ENCODE data around the gene ETV6.

ETV6 gene

DNA sequence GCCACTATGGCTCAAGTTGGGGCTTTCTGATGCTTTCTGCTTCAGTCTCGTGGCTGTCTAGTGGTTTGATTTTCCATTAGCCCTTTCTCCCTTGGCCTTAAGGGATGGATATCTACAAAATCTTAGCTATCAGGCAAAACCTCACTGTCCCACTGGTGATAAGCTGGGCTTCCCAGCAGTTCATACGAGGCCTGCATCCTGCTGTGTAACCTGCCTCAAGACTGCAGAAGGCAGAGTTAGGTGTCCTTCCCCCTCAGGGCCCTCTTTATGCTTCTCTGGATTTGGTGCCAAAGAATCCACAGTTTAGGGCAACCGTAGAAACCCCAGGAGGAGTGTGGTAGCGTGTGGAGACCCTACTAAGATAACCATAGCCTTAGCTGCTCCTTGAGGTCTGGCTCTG lies 38.9 kb downstream of the ETV6 start:
- Mint-ChIP-seq H3K36me3 (peaks cover 11% of the 10 kb centered on the region), H3K27ac (no peak overlapping the region)

DNA sequence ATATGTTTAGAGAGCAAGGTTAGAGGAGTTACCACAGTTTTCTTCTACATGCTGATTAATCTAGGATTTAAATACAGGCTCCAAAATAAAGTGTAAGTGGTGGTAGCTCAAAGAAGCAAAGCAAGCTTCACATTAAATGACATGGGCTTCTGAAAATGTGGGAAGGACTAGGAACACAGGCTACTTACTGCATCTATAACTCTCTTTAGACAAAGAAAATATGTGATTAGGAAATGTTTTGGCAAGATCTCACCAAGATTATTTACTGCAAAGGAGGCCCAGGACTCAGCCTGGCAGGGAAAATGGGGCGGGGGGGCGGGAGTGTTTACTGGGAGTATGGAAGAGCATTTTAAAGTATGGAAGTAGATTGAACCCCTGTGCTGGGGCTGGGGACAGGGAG lies 39.4 kb downstream of the ETV6 start:
- no peaks in the 10 kb centered on the region for H3K9me3 Mint-ChIP-seq (ENCODE audit: low read depth)
- no peak overlapping the region for H3K4me3 Mint-ChIP-seq
- peaks cover 16% of the 10 kb centered on the region for H3K4me1 Mint-ChIP-seq (ENCODE audit: low read depth)
- H3K36me3 Mint-ChIP-seq: peaks cover 11% of the 10 kb centered on the region
- H3K27me3 Mint-ChIP-seq: no peaks in the 10 kb centered on the region
- H3K27ac Mint-ChIP-seq: no peak overlapping the region

More for the DNA sequence above, 38.9 kb downstream of the ETV6 start:
- no peaks in the 10 kb centered on the region for H3K9me3 Mint-ChIP-seq (ENCODE audit: low read depth)
- H3K27me3 Mint-ChIP-seq: no peaks in the 10 kb centered on the region
- peaks cover 17% of the 10 kb centered on the region for H3K4me1 Mint-ChIP-seq (ENCODE audit: low read depth)
- H3K4me3 Mint-ChIP-seq: no peak overlapping the region

DNA sequence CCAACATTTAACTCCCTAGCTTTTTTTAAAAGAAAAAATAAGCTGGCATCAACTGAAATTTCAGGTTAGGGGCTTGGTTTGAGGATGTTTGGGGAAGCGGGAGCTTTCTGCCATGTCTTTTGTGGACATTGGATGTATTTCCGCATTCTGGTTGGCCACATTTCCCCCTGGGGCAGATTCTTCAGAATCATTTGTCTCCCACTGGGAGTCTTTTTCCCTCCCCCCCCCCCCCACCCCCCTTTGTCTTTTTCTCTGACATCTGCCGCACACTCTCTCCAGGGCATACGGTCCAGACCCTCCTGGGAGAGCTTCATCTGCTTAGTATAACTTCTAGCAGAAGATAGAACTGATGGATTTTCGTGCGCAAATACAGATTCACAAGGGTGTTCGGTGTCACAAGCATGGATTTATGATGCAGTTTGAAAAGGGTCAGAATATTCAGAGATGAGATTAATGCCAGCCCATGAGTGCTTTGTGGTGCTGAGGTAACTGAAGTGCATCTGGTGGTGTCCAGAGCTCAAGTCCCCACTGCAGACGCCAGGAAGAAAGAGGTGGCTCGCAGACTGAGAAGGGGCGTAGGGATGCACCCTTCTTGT lies 40.2 kb downstream of the ETV6 start:
- H3K9me3 Mint-ChIP-seq (ENCODE audit: low read depth): no peaks in the 10 kb centered on the region
- H3K36me3 Mint-ChIP-seq: peaks cover 16% of the 10 kb centered on the region
- peaks cover 12% of the 10 kb centered on the region for H3K4me1 Mint-ChIP-seq (ENCODE audit: low read depth)
- no peak overlapping the region for H3K27ac Mint-ChIP-seq
- H3K4me3 Mint-ChIP-seq: no peak overlapping the region
- no peaks in the 10 kb centered on the region for H3K27me3 Mint-ChIP-seq

DNA sequence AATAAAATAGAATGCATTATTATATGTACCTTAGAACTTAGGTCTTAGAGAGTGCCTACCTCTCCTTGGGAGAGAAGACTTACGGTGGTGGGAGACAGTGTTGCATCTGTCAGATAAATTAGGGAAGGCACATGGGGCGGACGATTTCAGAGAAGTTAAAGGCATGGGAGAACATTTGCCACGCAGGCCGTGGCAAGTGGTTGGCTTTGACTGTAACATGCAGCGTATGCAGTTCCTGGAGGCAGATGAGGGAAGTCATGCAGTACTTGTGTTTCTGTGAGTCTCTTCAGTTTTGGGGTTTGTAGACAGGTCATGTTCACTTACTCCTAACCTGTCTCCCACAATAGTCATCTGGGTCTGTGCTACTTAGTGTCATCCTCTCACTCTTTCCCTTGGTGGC lies 43.6 kb downstream of the ETV6 start:
- H3K27me3 Mint-ChIP-seq: no peaks in the 10 kb centered on the region
- no peak overlapping the region for H3K27ac Mint-ChIP-seq
- peaks cover 4% of the 10 kb centered on the region for H3K4me1 Mint-ChIP-seq (ENCODE audit: low read depth)
- no peak overlapping the region for H3K4me3 Mint-ChIP-seq
- H3K9me3 Mint-ChIP-seq (ENCODE audit: low read depth): no peaks in the 10 kb centered on the region
- H3K36me3 Mint-ChIP-seq: peaks cover 11% of the 10 kb centered on the region

DNA sequence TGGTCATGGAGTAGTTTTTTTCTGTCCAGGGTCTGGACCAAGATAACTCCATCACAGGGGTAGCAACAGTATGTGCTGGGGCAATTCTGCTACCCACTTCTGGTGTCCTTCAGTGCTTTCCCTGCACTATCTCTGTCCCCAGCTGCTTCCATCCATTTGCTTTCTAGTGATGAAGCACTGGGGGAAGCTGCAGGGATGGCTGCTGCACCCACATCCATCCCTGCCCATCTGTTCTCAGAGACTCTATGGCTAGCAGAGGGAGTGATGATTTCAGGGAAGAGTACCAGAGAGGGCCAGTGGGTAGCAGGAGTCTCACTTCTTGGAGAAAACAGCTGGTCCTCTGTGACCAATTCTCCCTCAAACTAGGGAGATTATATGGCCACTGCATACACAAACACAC lies 44.1 kb downstream of the ETV6 start:
- H3K4me1 Mint-ChIP-seq (ENCODE audit: low read depth): peaks cover 4% of the 10 kb centered on the region
- no peak overlapping the region for H3K27ac Mint-ChIP-seq

DNA sequence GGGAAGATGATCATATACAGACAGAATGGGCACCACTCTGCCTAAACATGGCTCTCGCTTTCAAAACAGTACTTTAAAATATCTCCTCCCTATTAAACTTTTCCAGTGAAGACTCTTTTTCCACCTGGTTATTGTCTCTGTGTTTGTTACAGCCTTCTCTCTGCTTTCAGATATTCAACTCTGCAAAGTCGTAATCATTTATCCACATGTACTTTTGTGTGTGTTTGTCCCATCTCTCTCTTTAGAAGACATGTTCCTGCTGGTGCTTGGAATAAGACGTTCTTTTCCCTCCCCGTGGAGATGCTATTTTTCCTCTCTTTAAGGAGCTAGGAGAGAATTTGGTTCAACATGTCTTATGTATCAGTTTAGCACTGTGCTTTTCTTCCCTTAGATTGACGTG lies 45.1 kb downstream of the ETV6 start:
- Mint-ChIP-seq H3K27ac (no peak overlapping the region), H3K36me3 (peaks cover 11% of the 10 kb centered on the region), H3K4me3 (no peak overlapping the region), H3K9me3 (ENCODE audit: low read depth) (no peaks in the 10 kb centered on the region), H3K27me3 (no peaks in the 10 kb centered on the region), H3K4me1 (ENCODE audit: low read depth) (peaks cover 4% of the 10 kb centered on the region)

More for the DNA sequence above, 44.1 kb downstream of the ETV6 start:
- no peak overlapping the region for H3K4me3 Mint-ChIP-seq
- H3K36me3 Mint-ChIP-seq: peaks cover 11% of the 10 kb centered on the region
- H3K27me3 Mint-ChIP-seq: no peaks in the 10 kb centered on the region
- H3K9me3 Mint-ChIP-seq (ENCODE audit: low read depth): no peaks in the 10 kb centered on the region

DNA sequence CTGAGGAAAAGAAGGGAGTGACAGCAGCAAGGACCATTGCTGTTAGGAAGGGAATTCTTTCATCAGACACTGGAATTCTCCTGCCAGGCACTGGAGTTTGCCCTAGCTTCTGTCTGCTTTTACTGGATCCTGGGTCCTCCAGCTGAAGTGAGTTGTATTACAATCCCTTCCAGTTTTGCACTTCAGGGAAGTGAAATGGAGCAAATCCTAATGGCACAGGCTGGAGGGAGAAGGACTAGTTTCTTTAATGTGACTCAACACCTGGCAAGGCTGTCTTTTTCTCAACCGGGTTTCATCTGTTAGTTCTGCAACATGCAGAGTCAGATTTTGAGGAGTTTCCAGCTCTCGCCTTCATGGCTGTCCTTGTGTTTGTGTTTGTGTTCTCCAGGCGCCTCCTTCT lies 45.8 kb downstream of the ETV6 start:
- H3K9me3 Mint-ChIP-seq (ENCODE audit: low read depth): no peaks in the 10 kb centered on the region
- no peaks in the 10 kb centered on the region for H3K27me3 Mint-ChIP-seq
- peaks cover under 1% of the 10 kb centered on the region for H3K4me1 Mint-ChIP-seq (ENCODE audit: low read depth)
- no peak overlapping the region for H3K4me3 Mint-ChIP-seq
- H3K36me3 Mint-ChIP-seq: peaks cover 7% of the 10 kb centered on the region
- H3K27ac Mint-ChIP-seq: no peak overlapping the region

DNA sequence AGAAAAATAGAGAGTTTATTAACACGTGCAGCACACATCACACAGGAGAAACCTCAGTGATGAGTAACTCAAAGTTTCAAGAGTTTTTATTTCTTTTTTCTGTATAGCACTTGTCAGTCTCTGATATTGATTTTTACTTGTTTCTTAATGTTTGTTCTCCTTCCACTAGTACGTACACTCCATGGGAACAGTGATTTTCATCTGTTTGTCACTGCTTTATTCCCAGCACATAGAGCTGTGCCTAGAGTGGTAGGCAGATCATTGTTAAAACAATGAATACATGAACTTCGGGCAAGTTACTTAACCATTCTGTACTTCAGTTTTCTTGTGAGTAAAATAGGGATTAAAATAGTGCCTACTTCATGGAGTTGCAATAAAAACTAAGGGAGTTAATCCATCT lies 46.6 kb downstream of the ETV6 start:
- H3K27me3 Mint-ChIP-seq: no peaks in the 10 kb centered on the region
- peaks cover under 1% of the 10 kb centered on the region for H3K4me1 Mint-ChIP-seq (ENCODE audit: low read depth)
- H3K4me3 Mint-ChIP-seq: no peak overlapping the region

DNA sequence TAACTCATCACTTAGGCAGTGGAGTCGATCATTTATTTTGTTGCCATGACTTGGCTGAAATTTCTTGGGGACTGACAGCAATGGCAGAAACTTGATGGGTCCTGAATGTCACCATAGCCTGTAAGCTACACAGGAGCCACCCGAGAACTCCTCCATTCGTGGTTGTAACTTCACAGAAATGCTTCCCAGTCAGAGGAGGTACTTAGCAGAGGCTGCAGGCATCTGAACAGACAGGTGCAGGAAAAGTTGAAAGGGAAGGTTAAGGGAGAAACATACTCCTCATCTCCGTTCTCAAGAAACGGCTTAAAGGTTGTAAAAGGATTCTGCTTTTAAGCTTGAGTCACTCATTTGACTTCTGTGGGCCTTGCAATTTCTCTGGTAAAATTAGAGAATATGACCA lies 47.7 kb downstream of the ETV6 start:
- Mint-ChIP-seq H3K4me3 (no peak overlapping the region), H3K36me3 (peaks cover 7% of the 10 kb centered on the region), H3K4me1 (ENCODE audit: low read depth) (peaks cover 6% of the 10 kb centered on the region)

More for the DNA sequence above, 46.6 kb downstream of the ETV6 start:
- Mint-ChIP-seq H3K9me3 (ENCODE audit: low read depth) (no peaks in the 10 kb centered on the region), H3K27ac (no peak overlapping the region), H3K36me3 (peaks cover 7% of the 10 kb centered on the region)

DNA sequence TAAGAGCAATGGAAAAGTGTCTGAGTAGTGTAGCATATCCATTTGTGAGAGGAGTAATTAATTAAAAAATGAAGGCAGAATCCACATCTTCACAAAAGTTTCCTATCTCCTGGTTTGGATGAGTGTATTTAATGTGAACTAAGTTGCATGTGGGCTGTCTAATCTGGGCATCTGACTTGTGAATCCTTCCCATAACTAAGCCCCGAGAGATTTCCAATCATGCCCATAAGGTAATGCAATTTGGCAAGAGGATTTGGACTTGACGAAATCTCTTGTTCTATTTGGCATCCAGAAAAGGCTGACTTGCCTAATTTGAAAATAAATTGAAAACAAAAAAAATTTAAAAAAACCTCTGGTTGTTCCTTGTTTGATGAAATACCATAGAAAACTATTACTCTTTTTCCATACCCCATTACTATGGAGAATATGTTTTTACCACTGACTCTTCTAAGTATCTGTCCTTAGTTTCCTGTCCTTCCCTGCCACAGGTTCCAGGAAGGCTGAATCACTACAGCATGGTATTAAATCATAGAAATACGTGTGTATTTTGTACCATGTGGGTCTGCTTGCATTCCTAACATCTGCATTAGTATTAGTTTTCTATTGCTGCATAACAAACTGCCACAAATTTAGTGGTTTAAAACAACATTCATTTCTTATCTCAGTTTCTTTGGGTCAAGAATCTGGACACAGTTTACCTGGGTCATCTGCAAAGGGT lies 48.4 kb downstream of the ETV6 start:
- Mint-ChIP-seq H3K4me1 (ENCODE audit: low read depth) (peaks cover 11% of the 10 kb centered on the region), H3K27me3 (no peaks in the 10 kb centered on the region), H3K4me3 (no peak overlapping the region), H3K27ac (no peak overlapping the region), H3K9me3 (ENCODE audit: low read depth) (no peaks in the 10 kb centered on the region), H3K36me3 (peaks cover 7% of the 10 kb centered on the region)

More for the DNA sequence above, 47.7 kb downstream of the ETV6 start:
- Mint-ChIP-seq H3K9me3 (ENCODE audit: low read depth) (no peaks in the 10 kb centered on the region), H3K27me3 (no peaks in the 10 kb centered on the region), H3K27ac (no peak overlapping the region)

DNA sequence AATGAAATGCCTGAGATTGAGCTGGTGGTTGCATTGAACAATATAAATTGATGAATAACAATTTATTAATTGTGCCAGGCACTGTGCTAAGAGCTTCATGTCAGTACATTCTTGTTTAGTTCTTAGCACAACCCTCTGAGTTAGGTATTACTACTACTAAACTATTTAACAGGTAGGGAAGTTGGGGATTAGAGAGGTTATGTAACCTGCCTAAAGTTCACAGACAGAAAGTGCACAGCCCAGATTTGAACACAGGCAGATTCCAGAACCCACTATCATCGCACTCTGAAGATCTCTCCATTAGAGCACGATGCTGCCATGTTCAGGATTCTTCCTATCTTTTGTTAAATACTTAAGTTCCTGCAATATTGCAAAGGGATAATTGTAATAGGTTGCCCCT lies 49.3 kb downstream of the ETV6 start:
- H3K9me3 Mint-ChIP-seq (ENCODE audit: low read depth): no peaks in the 10 kb centered on the region
- H3K27ac Mint-ChIP-seq: no peak overlapping the region
- no peaks in the 10 kb centered on the region for H3K27me3 Mint-ChIP-seq
- H3K36me3 Mint-ChIP-seq: peaks cover 7% of the 10 kb centered on the region
- peaks cover 20% of the 10 kb centered on the region for H3K4me1 Mint-ChIP-seq (ENCODE audit: low read depth)
- no peak overlapping the region for H3K4me3 Mint-ChIP-seq

DNA sequence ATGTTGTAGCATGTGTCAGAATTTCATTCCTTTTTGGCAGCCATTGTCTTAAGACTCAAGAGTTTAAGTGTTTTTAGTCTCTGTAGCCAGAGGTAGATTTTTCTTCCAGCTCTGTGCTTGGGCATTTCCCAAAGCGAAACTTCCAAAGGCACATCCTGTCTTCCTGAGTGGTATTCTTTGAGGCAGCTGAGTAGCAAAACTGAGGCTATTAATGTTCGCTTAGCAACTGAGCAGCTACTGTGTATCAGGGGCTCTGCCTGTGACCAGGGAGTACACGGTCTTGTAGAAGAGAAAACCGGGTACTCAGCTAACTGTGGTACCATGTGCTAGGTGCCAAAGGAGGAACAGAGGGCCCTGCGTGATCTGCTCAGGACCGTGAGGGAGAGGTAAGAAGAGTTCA lies 52.0 kb downstream of the ETV6 start:
- peaks cover 22% of the 10 kb centered on the region for H3K4me1 Mint-ChIP-seq (ENCODE audit: low read depth)
- H3K4me3 Mint-ChIP-seq: no peak overlapping the region
- H3K9me3 Mint-ChIP-seq (ENCODE audit: low read depth): no peaks in the 10 kb centered on the region
- peaks cover 5% of the 10 kb centered on the region for H3K36me3 Mint-ChIP-seq
- H3K27me3 Mint-ChIP-seq: no peaks in the 10 kb centered on the region
- H3K27ac Mint-ChIP-seq: peak overlapping the region; percentile 65

DNA sequence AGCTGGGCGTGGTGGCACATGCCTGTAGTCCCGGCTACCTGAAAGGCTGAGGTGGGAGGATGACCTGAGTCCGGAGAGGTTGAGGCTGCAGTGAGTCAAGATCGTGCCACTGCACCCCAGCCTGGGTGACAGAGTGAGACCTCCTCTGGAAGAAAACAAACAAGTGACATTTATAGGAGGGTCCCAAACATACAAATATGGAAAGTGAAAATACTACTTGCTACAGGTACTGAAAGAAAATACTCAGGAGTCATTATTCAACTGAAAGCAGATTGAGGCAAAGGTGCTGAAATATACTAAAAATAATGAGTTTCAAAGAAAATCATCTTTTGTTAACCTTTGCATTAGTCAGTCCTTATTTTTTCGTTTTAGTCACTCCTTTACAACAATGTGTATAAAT lies 53.5 kb downstream of the ETV6 start:
- Mint-ChIP-seq H3K4me3 (peak overlapping the region; percentile 3), H3K36me3 (peaks cover 7% of the 10 kb centered on the region), H3K27me3 (no peaks in the 10 kb centered on the region), H3K9me3 (ENCODE audit: low read depth) (no peaks in the 10 kb centered on the region), H3K4me1 (ENCODE audit: low read depth) (peaks cover 22% of the 10 kb centered on the region), H3K27ac (peak overlapping the region; percentile 76)

DNA sequence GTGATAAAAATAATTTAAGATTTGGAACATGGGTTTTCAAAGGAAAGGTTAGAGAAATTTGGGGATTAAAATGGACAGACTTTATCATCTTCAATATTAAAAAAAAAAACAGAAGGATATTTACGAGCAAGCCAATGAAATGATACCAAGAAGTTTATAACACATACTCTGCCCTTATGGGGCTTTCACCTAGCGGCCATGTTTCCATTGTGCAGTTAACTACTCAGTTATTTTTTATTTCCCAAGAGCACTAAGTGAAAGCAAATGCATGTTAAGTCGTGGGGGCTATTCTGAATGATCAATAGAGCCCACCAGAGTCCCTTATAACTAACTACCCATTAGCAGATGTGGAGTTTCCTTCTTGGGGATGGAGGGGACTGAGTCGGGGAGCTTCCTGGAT lies 53.9 kb downstream of the ETV6 start:
- H3K27me3 Mint-ChIP-seq: no peaks in the 10 kb centered on the region
- H3K9me3 Mint-ChIP-seq (ENCODE audit: low read depth): no peaks in the 10 kb centered on the region
- peak overlapping the region; percentile 76 for H3K27ac Mint-ChIP-seq
- peaks cover 22% of the 10 kb centered on the region for H3K4me1 Mint-ChIP-seq (ENCODE audit: low read depth)
- H3K36me3 Mint-ChIP-seq: peaks cover 7% of the 10 kb centered on the region
- no peak overlapping the region for H3K4me3 Mint-ChIP-seq

DNA sequence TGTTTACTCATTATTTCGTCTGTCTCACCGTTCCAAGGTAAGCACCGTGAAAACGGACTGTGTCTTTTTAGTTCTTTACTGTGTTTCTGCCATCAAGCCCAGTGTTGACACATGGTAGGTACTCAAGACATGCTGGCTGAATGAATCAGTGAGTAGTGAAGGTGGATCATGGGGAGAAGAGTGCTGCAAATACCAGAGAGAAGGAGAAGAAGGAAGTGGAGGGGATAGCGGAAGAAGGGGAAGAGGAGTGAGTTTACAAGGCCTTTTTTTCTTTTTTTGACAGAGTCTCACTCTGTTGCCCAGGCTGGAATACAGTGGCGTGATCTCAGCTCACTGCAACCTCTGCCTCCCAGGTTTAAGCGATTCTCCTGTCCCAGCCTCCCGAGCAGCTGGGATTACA lies 54.6 kb downstream of the ETV6 start:
- no peak overlapping the region for H3K27ac Mint-ChIP-seq
- H3K4me3 Mint-ChIP-seq: peak overlapping the region; percentile 27
- no peaks in the 10 kb centered on the region for H3K27me3 Mint-ChIP-seq
- H3K36me3 Mint-ChIP-seq: peaks cover 9% of the 10 kb centered on the region
- no peaks in the 10 kb centered on the region for H3K9me3 Mint-ChIP-seq (ENCODE audit: low read depth)
- H3K4me1 Mint-ChIP-seq (ENCODE audit: low read depth): peaks cover 22% of the 10 kb centered on the region

DNA sequence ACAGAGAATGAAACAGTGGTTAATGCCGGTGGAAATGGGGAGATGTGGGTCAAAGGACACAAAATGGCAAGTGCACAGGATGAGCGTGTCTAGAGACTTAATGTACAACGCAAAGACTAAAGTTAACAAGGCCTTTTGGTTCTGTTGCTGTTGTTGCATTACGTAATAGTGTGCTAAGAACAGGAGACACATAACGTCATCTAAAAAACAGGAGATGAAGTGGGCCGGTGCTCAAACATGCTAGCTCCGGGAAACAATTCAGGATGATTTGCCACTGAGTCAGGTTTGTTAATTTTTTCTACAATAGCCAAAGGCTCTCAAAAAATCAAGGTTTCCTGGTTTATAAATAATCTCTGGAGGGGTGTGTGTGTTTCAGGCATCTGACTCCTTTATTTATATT lies 55.5 kb downstream of the ETV6 start:
- Mint-ChIP-seq H3K4me3 (no peak overlapping the region), H3K27me3 (no peaks in the 10 kb centered on the region), H3K27ac (peak overlapping the region; percentile 50), H3K36me3 (peaks cover 9% of the 10 kb centered on the region), H3K9me3 (ENCODE audit: low read depth) (no peaks in the 10 kb centered on the region), H3K4me1 (ENCODE audit: low read depth) (peaks cover 22% of the 10 kb centered on the region)

All from activated naive CD8-positive, alpha-beta T cell (primary cell).